ENCODE data around the gene MCHR2. TPM values are rescaled to one million over a fixed set of nuclear protein-coding genes. Genes with fewer than 3 reads are reported as not detected.

MCHR2 gene
- total and polyA plus RNA-seq, 4 experiments from 2014 or later, result not detected

DNA sequence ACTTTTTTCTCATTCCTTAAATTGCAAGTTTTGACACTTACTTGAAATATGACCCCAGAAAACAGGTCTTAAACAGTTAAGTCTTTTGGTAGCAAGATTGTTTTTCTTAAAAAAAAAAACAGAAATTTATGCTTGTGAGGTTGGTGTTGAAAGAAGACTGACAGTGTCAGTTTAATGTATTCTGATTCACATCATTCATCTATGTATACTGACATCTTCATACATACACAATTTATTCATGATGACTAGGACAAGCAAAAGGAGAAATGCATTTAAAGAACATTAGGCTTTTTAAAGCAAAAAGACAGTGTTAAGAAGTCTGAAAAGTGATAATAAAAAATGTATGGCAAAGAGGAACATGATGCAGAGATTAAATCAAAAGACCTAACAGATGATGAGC, 27.0 kb downstream of the MCHR2 start:
- CTCF ChIA-PET (ENCODE audit: partially characterized antibody), result no interaction called here
- Mint-ChIP-seq H3K36me3 (no peaks in the 10 kb centered on the region), H3K4me1 (no peaks in the 10 kb centered on the region)

DNA sequence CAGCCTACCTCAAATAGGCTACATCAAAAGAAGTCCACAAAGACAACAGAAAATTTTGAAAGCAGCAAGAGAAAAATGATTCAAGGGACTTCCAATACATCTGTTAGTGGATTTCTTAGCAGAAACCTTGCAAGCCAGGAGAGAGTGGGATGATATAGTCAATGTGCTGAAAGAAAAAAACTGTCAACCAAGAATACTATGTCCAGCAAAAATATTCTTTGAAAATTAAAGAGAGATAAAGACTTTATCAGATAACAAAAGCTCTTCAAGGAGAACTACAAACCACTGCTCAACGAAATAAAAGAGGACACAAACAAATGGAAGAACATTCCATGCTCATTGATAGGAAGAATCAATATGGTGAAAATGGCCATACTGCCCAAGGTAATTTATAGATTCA, 34.0 kb downstream of the MCHR2 start:
- POLR2A ChIA-PET (ENCODE audit: partially characterized antibody), result no interaction called here
- H3K4me3 ChIP-seq (ENCODE audit: low read length in 2 of 2), result no peak overlapping the region
- Mint-ChIP-seq H3K27me3 (peaks cover 0 to 3% of the 10 kb centered on the region in 2 donors), H3K9me3 (peaks cover 2 to 35% (median 30%) of the 10 kb centered on the region in 8 donors), H3K4me1 (no peaks in the 10 kb centered on the region), H3K4me3 (no peak overlapping the region), H3K27ac (no peak overlapping the region), H3K36me3 (no peaks in the 10 kb centered on the region)
- H3K36me3 ChIP-seq (ENCODE audit: insufficient read depth, low read length), result no peaks in the 10 kb centered on the region
- DNase-seq, result no peak
- H3K4me1 ChIP-seq (ENCODE audit: insufficient read depth, low read length), result no peaks in the 10 kb centered on the region
- H3K27ac ChIP-seq (ENCODE audit: low read depth, low read length), result no peak overlapping the region
- peaks cover 0 to 4% of the 10 kb centered on the region in 2 donors for H3K9me3 ChIP-seq (ENCODE audit: control insufficient read depth in 1 of 2, low read length in 2 of 2)
- H3K27me3 ChIP-seq (ENCODE audit: insufficient read depth, low read length), result no peaks in the 10 kb centered on the region
- CTCF ChIA-PET (ENCODE audit: partially characterized antibody), result no interaction called here
- intact Hi-C loops (cut with micrococcal nuclease), result no loop called here

More for the DNA sequence above, 27.0 kb downstream of the MCHR2 start:
- Histone ChIP-seq H3K4me3 (ENCODE audit: low read length in 2 of 2) (no peak overlapping the region), H3K36me3 (ENCODE audit: insufficient read depth, low read length) (no peaks in the 10 kb centered on the region), H3K27ac (ENCODE audit: low read depth, low read length) (no peak overlapping the region), H3K9me3 (ENCODE audit: control insufficient read depth in 1 of 2, low read length in 2 of 2) (no peaks in the 10 kb centered on the region), H3K4me1 (ENCODE audit: insufficient read depth, low read length) (no peaks in the 10 kb centered on the region), H3K27me3 (ENCODE audit: insufficient read depth, low read length) (no peaks in the 10 kb centered on the region)
- H3K9me3 Mint-ChIP-seq, result peaks cover 0 to 3% (median 0%) of the 10 kb centered on the region in 8 donors
- no peaks in the 10 kb centered on the region for H3K27me3 Mint-ChIP-seq
- no peak overlapping the region for H3K27ac Mint-ChIP-seq
- POLR2A ChIA-PET (ENCODE audit: partially characterized antibody), result no interaction called here
- H3K4me3 Mint-ChIP-seq, result no peak overlapping the region
- intact Hi-C loops (cut with micrococcal nuclease), result no loop called here
- DNase-seq, result no peak

DNA sequence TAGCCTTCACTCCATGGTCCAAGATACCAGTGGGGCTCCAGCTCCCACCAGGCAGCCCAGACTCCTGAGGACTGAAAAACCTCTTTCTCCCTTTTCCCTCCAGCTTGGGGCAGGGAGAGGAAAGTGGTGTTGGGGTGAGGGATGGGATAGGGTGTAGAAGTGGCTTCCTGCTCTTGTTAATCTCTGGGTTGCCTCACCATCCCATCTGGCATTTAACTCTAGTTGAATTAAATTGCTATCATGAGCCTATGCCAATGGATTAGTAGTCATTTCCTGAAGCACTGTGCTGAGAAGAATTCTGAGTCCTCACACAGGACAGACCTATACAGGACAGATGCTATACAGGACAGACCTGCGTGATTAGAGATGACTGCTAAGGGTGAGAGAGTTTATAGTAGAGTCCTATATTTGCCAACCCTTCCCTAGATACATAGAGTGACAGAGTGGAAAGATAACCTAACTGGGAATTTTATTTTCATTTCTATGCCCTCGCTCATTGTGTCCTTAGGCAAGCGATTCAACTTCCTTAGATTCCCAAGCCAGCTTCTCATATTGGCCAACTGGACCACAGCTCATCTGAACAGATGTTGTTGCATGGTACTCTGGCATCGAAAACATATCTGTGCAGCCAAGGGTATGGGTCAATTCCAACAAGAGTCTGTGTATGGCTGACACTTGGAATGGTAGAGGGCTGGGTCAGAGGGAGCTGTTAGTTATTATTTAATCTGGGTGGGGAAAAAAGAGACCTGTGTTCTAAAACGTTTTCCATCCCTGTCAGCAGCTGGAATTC, 42.8 kb downstream of the MCHR2 start:
- ChIA-PET POLR2A (ENCODE audit: partially characterized antibody) (no interaction called here), CTCF (ENCODE audit: partially characterized antibody) (no interaction called here)
- H3K27me3 ChIP-seq (ENCODE audit: insufficient read depth, low read length), result no peaks in the 10 kb centered on the region
- H3K36me3 Mint-ChIP-seq, result no peaks in the 10 kb centered on the region
- no peak overlapping the region for H3K27ac ChIP-seq (ENCODE audit: low read depth, low read length)
- no peak overlapping the region for H3K27ac Mint-ChIP-seq
- peaks cover 1 to 2% of the 10 kb centered on the region in 2 donors for H3K27me3 Mint-ChIP-seq
- H3K9me3 ChIP-seq (ENCODE audit: control insufficient read depth in 1 of 2, low read length in 2 of 2), result no peaks in the 10 kb centered on the region
- H3K4me3 Mint-ChIP-seq, result no peak overlapping the region
- no peak overlapping the region for H3K4me3 ChIP-seq (ENCODE audit: low read length in 2 of 2)
- H3K4me1 ChIP-seq (ENCODE audit: insufficient read depth, low read length), result no peaks in the 10 kb centered on the region
- intact Hi-C loops (cut with micrococcal nuclease), result no loop called here
- DNase-seq, result no peak
- H3K4me1 Mint-ChIP-seq, result no peaks in the 10 kb centered on the region
- peaks cover 0 to 2% (median 0%) of the 10 kb centered on the region in 8 donors for H3K9me3 Mint-ChIP-seq
- no peaks in the 10 kb centered on the region for H3K36me3 ChIP-seq (ENCODE audit: insufficient read depth, low read length)

DNA sequence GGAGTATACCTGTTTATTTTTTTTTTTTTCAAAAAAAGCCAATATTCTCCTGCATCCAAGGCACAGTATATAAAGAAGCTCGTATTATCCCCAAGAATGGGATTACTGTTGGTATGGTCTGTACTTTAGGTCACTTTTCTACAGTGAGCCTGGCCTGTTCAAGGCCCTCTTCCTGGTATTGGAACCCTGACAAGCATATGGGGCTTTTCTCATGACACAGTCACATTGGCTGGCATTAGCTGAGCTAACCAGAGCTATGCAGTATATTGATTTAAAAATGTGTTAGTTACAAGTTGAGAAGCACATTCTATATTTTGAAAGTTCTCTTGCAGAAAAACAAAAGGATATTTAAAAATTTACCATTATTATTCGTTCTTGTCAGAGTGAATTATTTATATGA, 48.0 kb downstream of the MCHR2 start:
- intact Hi-C loops (cut with micrococcal nuclease), result no loop called here
- H3K4me3 ChIP-seq (ENCODE audit: low read length in 2 of 2), result no peak overlapping the region
- DNase-seq, result no peak
- no peaks in the 10 kb centered on the region for H3K27me3 ChIP-seq (ENCODE audit: insufficient read depth, low read length)
- no peak overlapping the region for H3K27ac Mint-ChIP-seq
- H3K9me3 Mint-ChIP-seq, result peaks cover 0 to 5% (median 0%) of the 10 kb centered on the region in 8 donors
- H3K4me3 Mint-ChIP-seq, result no peak overlapping the region
- no peaks in the 10 kb centered on the region for H3K4me1 Mint-ChIP-seq
- H3K36me3 ChIP-seq (ENCODE audit: insufficient read depth, low read length), result no peaks in the 10 kb centered on the region
- no peaks in the 10 kb centered on the region for H3K4me1 ChIP-seq (ENCODE audit: insufficient read depth, low read length)
- ChIA-PET POLR2A (ENCODE audit: partially characterized antibody) (no interaction called here), CTCF (ENCODE audit: partially characterized antibody) (no interaction called here)
- no peaks in the 10 kb centered on the region for H3K36me3 Mint-ChIP-seq
- H3K27ac ChIP-seq (ENCODE audit: low read depth, low read length), result no peak overlapping the region
- no peaks in the 10 kb centered on the region for H3K9me3 ChIP-seq (ENCODE audit: control insufficient read depth in 1 of 2, low read length in 2 of 2)
- peaks cover 2 to 8% of the 10 kb centered on the region in 2 donors for H3K27me3 Mint-ChIP-seq

DNA sequence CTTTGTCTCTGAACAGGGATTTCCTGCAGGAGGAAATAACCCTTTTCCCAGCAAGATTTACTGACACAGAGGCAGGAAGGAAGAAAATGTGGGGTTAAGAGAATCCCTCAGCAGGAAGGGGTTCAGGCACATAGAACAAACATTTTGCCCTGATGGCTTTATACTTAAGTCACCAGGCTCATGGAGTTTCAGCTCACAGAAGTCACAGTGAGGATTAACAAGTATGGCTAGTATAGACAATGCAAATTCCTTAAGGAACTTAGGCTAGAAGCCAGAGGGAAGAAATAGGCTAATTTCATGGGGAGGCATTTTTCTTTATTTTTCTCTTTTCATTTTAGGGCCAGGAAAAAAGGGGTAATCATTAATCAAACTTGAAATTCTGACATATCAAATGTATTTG, 50.2 kb downstream of the MCHR2 start:
- Mint-ChIP-seq H3K4me1 (no peaks in the 10 kb centered on the region), H3K27me3 (peaks cover 4 to 11% of the 10 kb centered on the region in 2 donors), H3K9me3 (peaks cover 0 to 5% (median 2%) of the 10 kb centered on the region in 8 donors), H3K27ac (no peak overlapping the region), H3K36me3 (no peaks in the 10 kb centered on the region), H3K4me3 (no peak overlapping the region)
- DNase-seq, result no peak
- Histone ChIP-seq H3K9me3 (ENCODE audit: control insufficient read depth in 1 of 2, low read length in 2 of 2) (no peaks in the 10 kb centered on the region), H3K4me3 (ENCODE audit: low read length in 2 of 2) (no peak overlapping the region), H3K27me3 (ENCODE audit: insufficient read depth, low read length) (no peaks in the 10 kb centered on the region), H3K4me1 (ENCODE audit: insufficient read depth, low read length) (no peaks in the 10 kb centered on the region), H3K36me3 (ENCODE audit: insufficient read depth, low read length) (no peaks in the 10 kb centered on the region), H3K27ac (ENCODE audit: low read depth, low read length) (no peak overlapping the region)
- intact Hi-C loops (cut with micrococcal nuclease), result no loop called here
- ChIA-PET CTCF (ENCODE audit: partially characterized antibody) (no interaction called here), POLR2A (ENCODE audit: partially characterized antibody) (no interaction called here)

DNA sequence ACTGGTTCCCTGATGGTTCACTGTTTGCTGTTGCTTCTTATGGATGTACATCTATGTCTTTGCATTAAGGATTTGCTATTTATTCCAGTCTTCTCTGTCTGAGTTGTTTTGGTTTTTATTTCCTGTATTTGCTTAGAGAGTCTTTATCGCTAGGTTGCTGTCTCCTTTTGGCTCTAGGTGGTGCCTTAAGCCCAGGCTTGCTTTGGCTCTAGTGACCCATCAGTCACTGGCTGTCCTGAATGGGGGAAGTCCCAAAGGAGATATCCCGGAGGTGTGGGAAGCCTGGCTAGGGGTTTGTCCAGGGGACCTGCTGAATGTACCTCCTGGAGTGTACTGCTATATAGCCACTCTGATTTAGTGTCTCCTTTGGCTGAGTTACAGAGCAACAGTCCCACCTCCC, 53.4 kb downstream of the MCHR2 start:
- Histone ChIP-seq H3K27me3 (ENCODE audit: insufficient read depth, low read length) (no peaks in the 10 kb centered on the region), H3K4me1 (ENCODE audit: insufficient read depth, low read length) (no peaks in the 10 kb centered on the region), H3K27ac (ENCODE audit: low read depth, low read length) (no peak overlapping the region), H3K9me3 (ENCODE audit: control insufficient read depth in 1 of 2, low read length in 2 of 2) (no peaks in the 10 kb centered on the region), H3K4me3 (ENCODE audit: low read length in 2 of 2) (no peak overlapping the region), H3K36me3 (ENCODE audit: insufficient read depth, low read length) (no peaks in the 10 kb centered on the region)
- Mint-ChIP-seq H3K27me3 (peaks cover 2 to 10% of the 10 kb centered on the region in 2 donors), H3K27ac (no peak overlapping the region), H3K36me3 (no peaks in the 10 kb centered on the region), H3K4me3 (no peak overlapping the region), H3K4me1 (no peaks in the 10 kb centered on the region), H3K9me3 (peaks cover 0 to 5% (median 2%) of the 10 kb centered on the region in 8 donors)
- ChIA-PET POLR2A (ENCODE audit: partially characterized antibody) (no interaction called here), CTCF (ENCODE audit: partially characterized antibody) (no interaction called here)
- no peak for DNase-seq
- intact Hi-C loops (cut with micrococcal nuclease), result no loop called here

DNA sequence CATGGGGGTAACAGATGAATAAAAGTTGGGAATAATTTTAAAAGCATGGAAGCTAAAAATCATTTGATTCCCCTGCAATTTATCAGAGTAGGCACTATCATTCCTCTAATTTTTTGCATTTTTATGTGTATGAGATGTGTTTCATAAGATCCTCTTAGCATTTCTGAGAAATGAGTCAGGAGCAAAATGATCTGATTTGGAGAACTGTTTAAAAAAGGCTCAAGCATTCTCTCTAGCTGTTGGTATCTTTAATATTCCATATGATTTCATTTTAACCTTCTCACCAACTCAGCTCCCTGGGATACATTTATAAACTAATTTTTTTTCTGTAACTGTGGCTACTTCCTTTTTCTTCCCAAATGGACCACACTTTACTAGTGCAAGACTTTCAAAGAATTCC, 60.9 kb downstream of the MCHR2 start:
- DNase-seq, result no peak
- Mint-ChIP-seq H3K27me3 (peaks cover 0 to 4% of the 10 kb centered on the region in 2 donors), H3K4me1 (no peaks in the 10 kb centered on the region), H3K9me3 (peaks cover 0 to 7% (median under 1%) of the 10 kb centered on the region in 8 donors), H3K27ac (no peak overlapping the region), H3K4me3 (no peak overlapping the region), H3K36me3 (no peaks in the 10 kb centered on the region)
- intact Hi-C loops (cut with micrococcal nuclease), result no loop called here
- H3K27me3 ChIP-seq (ENCODE audit: insufficient read depth, low read length), result no peaks in the 10 kb centered on the region
- POLR2A ChIA-PET (ENCODE audit: partially characterized antibody), result no interaction called here
- no peaks in the 10 kb centered on the region for H3K36me3 ChIP-seq (ENCODE audit: insufficient read depth, low read length)
- H3K4me3 ChIP-seq (ENCODE audit: low read length in 2 of 2), result no peak overlapping the region
- CTCF ChIA-PET (ENCODE audit: partially characterized antibody), result no interaction called here
- H3K27ac ChIP-seq (ENCODE audit: low read depth, low read length), result no peak overlapping the region
- H3K9me3 ChIP-seq (ENCODE audit: control insufficient read depth in 1 of 2, low read length in 2 of 2), result no peaks in the 10 kb centered on the region
- no peaks in the 10 kb centered on the region for H3K4me1 ChIP-seq (ENCODE audit: insufficient read depth, low read length)

Measured in CD4-positive, alpha-beta memory T cell (primary cell).